ENCODE measurements around the gene CP. TPM values are rescaled to one million over a fixed set of nuclear protein-coding genes. Genes with fewer than 3 reads are reported as not detected.

The CP gene
- total and polyA plus RNA-seq, 2 experiments from 2014 or later = 2.8 to 3.6 TPM

DNA sequence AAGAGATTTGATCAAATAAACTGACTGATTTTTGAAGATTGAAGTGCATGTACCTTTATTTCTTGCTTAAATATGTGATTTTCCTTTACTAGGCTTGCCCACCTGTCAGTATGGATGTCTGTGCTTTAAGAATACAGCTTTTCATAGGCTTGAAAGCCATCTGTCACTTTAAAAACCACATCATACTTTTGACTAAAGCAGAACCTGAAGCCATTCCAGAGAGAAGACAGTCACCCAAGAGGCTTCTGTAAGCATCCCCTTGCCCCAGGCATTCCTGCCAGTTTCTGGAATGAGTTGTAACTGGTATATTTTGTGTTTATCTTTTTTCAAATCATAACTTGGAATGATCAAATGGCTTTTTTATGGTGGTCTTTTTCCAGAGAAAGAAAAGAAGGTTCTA, 68.2 kb downstream of the CP start (continued):
- TF ChIP-seq, protein P1, sequence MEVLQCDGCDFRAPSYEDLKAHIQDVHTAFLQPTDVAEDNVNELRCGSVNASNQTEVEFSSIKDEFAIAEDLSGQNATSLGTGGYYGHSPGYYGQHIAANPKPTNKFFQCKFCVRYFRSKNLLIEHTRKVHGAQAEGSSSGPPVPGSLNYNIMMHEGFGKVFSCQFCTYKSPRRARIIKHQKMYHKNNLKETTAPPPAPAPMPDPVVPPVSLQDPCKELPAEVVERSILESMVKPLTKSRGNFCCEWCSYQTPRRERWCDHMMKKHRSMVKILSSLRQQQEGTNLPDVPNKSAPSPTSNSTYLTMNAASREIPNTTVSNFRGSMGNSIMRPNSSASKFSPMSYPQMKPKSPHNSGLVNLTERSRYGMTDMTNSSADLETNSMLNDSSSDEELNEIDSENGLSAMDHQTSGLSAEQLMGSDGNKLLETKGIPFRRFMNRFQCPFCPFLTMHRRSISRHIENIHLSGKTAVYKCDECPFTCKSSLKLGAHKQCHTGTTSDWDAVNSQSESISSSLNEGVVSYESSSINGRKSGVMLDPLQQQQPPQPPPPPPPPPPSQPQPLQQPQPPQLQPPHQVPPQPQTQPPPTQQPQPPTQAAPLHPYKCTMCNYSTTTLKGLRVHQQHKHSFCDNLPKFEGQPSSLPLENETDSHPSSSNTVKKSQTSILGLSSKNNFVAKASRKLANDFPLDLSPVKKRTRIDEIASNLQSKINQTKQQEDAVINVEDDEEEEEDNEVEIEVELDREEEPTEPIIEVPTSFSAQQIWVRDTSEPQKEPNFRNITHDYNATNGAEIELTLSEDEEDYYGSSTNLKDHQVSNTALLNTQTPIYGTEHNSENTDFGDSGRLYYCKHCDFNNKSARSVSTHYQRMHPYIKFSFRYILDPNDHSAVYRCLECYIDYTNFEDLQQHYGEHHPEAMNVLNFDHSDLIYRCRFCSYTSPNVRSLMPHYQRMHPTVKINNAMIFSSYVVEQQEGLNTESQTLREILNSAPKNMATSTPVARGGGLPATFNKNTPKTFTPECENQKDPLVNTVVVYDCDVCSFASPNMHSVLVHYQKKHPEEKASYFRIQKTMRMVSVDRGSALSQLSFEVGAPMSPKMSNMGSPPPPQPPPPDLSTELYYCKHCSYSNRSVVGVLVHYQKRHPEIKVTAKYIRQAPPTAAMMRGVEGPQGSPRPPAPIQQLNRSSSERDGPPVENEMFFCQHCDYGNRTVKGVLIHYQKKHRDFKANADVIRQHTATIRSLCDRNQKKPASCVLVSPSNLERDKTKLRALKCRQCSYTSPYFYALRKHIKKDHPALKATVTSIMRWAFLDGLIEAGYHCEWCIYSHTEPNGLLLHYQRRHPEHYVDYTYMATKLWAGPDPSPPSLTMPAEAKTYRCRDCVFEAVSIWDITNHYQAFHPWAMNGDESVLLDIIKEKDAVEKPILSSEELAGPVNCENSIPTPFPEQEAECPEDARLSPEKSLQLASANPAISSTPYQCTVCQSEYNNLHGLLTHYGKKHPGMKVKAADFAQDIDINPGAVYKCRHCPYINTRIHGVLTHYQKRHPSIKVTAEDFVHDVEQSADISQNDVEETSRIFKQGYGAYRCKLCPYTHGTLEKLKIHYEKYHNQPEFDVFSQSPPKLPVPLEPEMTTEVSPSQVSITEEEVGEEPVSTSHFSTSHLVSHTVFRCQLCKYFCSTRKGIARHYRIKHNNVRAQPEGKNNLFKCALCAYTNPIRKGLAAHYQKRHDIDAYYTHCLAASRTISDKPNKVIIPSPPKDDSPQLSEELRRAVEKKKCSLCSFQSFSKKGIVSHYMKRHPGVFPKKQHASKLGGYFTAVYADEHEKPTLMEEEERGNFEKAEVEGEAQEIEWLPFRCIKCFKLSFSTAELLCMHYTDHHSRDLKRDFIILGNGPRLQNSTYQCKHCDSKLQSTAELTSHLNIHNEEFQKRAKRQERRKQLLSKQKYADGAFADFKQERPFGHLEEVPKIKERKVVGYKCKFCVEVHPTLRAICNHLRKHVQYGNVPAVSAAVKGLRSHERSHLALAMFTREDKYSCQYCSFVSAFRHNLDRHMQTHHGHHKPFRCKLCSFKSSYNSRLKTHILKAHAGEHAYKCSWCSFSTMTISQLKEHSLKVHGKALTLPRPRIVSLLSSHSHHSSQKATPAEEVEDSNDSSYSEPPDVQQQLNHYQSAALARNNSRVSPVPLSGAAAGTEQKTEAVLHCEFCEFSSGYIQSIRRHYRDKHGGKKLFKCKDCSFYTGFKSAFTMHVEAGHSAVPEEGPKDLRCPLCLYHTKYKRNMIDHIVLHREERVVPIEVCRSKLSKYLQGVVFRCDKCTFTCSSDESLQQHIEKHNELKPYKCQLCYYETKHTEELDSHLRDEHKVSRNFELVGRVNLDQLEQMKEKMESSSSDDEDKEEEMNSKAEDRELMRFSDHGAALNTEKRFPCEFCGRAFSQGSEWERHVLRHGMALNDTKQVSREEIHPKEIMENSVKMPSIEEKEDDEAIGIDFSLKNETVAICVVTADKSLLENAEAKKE (CRISPR knock-in tag; IDR thresholded peaks at IDR 0.05) = no peak
- TF ChIP-seq JUNB (IDR thresholded peaks at IDR 0.05; ENCODE audit: unreplicated experiment) (no peak), ZNF114 (CRISPR knock-in tag; IDR thresholded peaks at IDR 0.05) (no peak), REST (IDR thresholded peaks at IDR 0.05; ENCODE audit: unreplicated experiment) (no peak), CREB1 (CRISPR knock-in tag; IDR thresholded peaks at IDR 0.05; ENCODE audit: low read depth) (no peak), EZH2phosphoT487 (IDR thresholded peaks at IDR 0.05; ENCODE audit: unreplicated experiment) (no peak)

DNA sequence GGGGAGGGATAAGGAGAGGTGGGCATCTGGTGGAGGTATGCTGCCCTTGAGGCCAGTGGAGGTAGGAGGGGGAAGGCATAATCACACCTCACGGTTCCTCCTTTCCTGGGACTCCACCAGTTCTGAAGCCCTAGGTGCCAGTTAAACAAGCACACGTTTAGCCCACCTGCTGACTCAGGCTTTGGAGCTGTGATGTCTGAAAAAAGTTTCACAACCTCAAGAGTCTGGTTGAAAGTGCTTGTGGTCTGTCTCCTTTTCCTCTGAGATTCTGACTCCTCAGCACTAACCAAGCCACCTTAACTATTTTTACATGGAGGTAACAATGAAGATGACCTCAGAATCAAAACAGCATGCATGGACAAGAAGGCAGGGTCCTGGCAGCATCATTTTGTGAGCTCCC, 69.2 kb downstream of the CP start:
- H3K27me3 ChIP-seq (ENCODE audit: insufficient read depth) = no peaks in the 10 kb centered on the region
- H3K4me3 ChIP-seq = no peak overlapping the region
- Mint-ChIP-seq H3K4me1 (peaks cover 7% of the 10 kb centered on the region), H3K4me3 (no peak overlapping the region), H3K9me3 (no peaks in the 10 kb centered on the region), H3K36me3 (ENCODE audit: low read depth) (peaks cover 53% of the 10 kb centered on the region), H3K27ac (peak overlapping the region; percentile 60; the same call in 1 of the 2 replicates), H3K27me3 (ENCODE audit: insufficient read depth, low read depth, poor library complexity) (no peaks in the 10 kb centered on the region)
- no peak overlapping the region for H3K4me2 ChIP-seq
- H3K27ac ChIP-seq (ENCODE audit: low read depth) = no peak overlapping the region; the same call in 1 of the 2 replicates
- no peak for DNase-seq (ENCODE audit: low spot score)
- H3K9me2 ChIP-seq (ENCODE audit: insufficient read depth) = no peaks in the 10 kb centered on the region
- peaks cover 22% of the 10 kb centered on the region for H3K36me3 ChIP-seq (ENCODE audit: insufficient read depth)
- H2AFZ ChIP-seq = no peak overlapping the region
- no peaks in the 10 kb centered on the region for H3K79me2 ChIP-seq (replicated peaks; ENCODE audit: insufficient read depth)
- no peak for ATAC-seq
- H3F3A ChIP-seq (replicated peaks; ENCODE audit: low read depth) = 0 out of 2 replicates have a peak, but pooled peaks cover 3% of the 10 kb centered on the region
- no peaks in the 10 kb centered on the region for H4K20me1 ChIP-seq (replicated peaks; ENCODE audit: insufficient read depth)
- no peaks in the 10 kb centered on the region for H3K4me1 ChIP-seq (ENCODE audit: insufficient read depth)
- TF ChIP-seq REST (IDR thresholded peaks at IDR 0.05; ENCODE audit: unreplicated experiment) = no peak
- TF ChIP-seq POLR2AphosphoS5 (IDR thresholded peaks at IDR 0.05; ENCODE audit: low read depth) = no peak
